C4-2B (cell line): ENCODE measurements around the gene JPT1.

Experiments
- CTCF ChIP-seq: fragments of 450-650 bp; conservative IDR thresholded peaks from 2 replicates; pipeline ENCODE4 v1.5.1; 2017; ENCODE audit warnings: mild to moderate bottlenecking
- ZFX ChIP-seq: fragments of 450-650 bp; IDR thresholded peaks from 2 replicates; pipeline ENCODE4 v1.6.1; 2017

DNA sequence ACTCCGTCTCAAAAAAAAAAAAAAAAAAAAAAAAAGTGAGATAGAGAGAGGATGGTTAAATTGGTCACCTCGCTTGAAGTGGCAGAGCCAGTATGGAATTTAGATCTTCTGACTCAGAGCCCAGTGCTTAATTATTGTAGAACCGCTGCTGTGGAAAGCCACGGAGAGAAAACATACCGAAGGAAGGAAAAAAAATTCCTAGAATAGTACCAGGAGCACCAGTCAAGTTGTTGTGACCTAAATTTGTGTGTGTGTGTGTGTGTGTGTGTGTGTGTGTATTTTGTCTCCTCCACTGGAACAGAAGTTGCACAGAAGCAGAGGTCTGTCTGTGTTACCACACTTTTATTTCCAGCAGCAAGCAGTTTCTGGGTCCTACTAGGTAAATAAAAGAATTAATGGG lies 40.6 kb upstream of the JPT1 start:
- TF ChIP-seq CTCF (no peak), ZFX (no peak)
